ENCODE measurements around the gene RTL5.

RTL5 gene

GRCh38 chrX:72107841-72108595 is 23.7 kb downstream of the RTL5 start:
- DNase-seq = no peak

- DNase-seq = no peak
Observed at GRCh38 chrX:72107320-72107719, 24.4 kb downstream of the RTL5 start.

GRCh38 chrX:72105436-72105835 is 26.3 kb downstream of the RTL5 start:
- no peak for DNase-seq

- DNase-seq = no peak
Observed at GRCh38 chrX:72102760-72103159, 29.0 kb downstream of the RTL5 start.

GRCh38 chrX:72102126-72102525 is 29.6 kb downstream of the RTL5 start:
- no peak for DNase-seq

- DNase-seq = no peak
Observed at GRCh38 chrX:72101597-72102037, 30.1 kb downstream of the RTL5 start.

GRCh38 chrX:72100824-72101351 is 30.8 kb downstream of the RTL5 start:
- DNase-seq = no peak

GRCh38 chrX:72100051-72100755 is 31.5 kb downstream of the RTL5 start:
- no peak for DNase-seq

- no peak for DNase-seq
Observed at GRCh38 chrX:72097098-72097497, 34.6 kb downstream of the RTL5 start.

- no peak for DNase-seq
Observed at GRCh38 chrX:72095370-72095769, 36.3 kb downstream of the RTL5 start.

- DNase-seq = no peak
Observed at GRCh38 chrX:72094894-72095293, 36.8 kb downstream of the RTL5 start.

GRCh38 chrX:72089254-72089653 is 42.5 kb downstream of the RTL5 start:
- DNase-seq = no peak

- no peak for DNase-seq
Observed at GRCh38 chrX:72088761-72089160, 43.0 kb downstream of the RTL5 start.

GRCh38 chrX:72086995-72087394 is 44.7 kb downstream of the RTL5 start:
- no peak for DNase-seq

- no peak for DNase-seq
Observed at GRCh38 chrX:72084114-72084513, 47.6 kb downstream of the RTL5 start.

- no peak for DNase-seq
Observed at GRCh38 chrX:72083291-72083690, 48.4 kb downstream of the RTL5 start.

- no peak for DNase-seq
Observed at GRCh38 chrX:72081605-72082320, 50.0 kb downstream of the RTL5 start.

GRCh38 chrX:72080800-72081199 is 50.9 kb downstream of the RTL5 start:
- DNase-seq = no peak

- DNase-seq = no peak
Observed at GRCh38 chrX:72080150-72080549, 51.6 kb downstream of the RTL5 start.

- DNase-seq = no peak
Observed at GRCh38 chrX:72079607-72080006, 52.1 kb downstream of the RTL5 start.

- no peak for DNase-seq
Observed at GRCh38 chrX:72078411-72078810, 53.3 kb downstream of the RTL5 start.
